ENCODE measurements around the gene GALNT5. TPM values are rescaled to one million over a fixed set of nuclear protein-coding genes. Genes with fewer than 3 reads are reported as not detected.

Gene GALNT5
- total RNA-seq, 1 experiment from 2014 or later = 0.08 TPM

- CTCF ChIA-PET = interaction anchor here (0.6 kb wide), 1 partner anchor 27 kb away, joined by 5 read pairs; no protein-coding TSS in a partner anchor
- intact Hi-C loops (cut with micrococcal nuclease; ENCODE audit: unreplicated experiment) (no loop called here), in situ Hi-C loops (cut with HindIII; ENCODE audit: low pct_unique_long_range_greater_than_20kb, low sequenced_read_pairs) (no loop called here)
- no peaks in the 10 kb centered on the region for H3K27me3 ChIP-seq (ENCODE audit: control insufficient read depth, insufficient read depth, low read length)
- no peaks in the 10 kb centered on the region for H3K9me3 ChIP-seq (ENCODE audit: control insufficient read depth, insufficient read depth, low read depth, low read length)
- no peak overlapping the region for H3K27ac ChIP-seq (ENCODE audit: low read length)
- POLR2A ChIA-PET = interaction anchor here (0.7 kb wide), 1 partner anchor 47 kb away, joined by 4 read pairs; no protein-coding TSS in a partner anchor
- TF ChIP-seq POLR2AphosphoS5 (IDR thresholded peaks at IDR 0.05; ENCODE audit: low read depth, low read length) = no peak
- no peak for TF ChIP-seq SIN3A (IDR thresholded peaks at IDR 0.05; ENCODE audit: borderline replicate concordance, insufficient read depth, low read depth, low read length)
- TF ChIP-seq CTCF (IDR thresholded peaks at IDR 0.05) = no peak
- TF ChIP-seq REST (IDR thresholded peaks at IDR 0.05; ENCODE audit: insufficient read depth in 1 of 2, low read depth in 2 of 2, low read length in 1 of 2) = no peak
- TF ChIP-seq TCF7L2 (IDR thresholded peaks at IDR 0.05; ENCODE audit: low read depth, low read length) = no peak
- H3K4me1 ChIP-seq (ENCODE audit: control insufficient read depth, insufficient read depth, low read length) = no peaks in the 10 kb centered on the region
- H3K4me3 ChIP-seq (ENCODE audit: low read depth in 2 of 2, low read length in 2 of 2) = no peak overlapping the region
- BruUV-seq (replicated peaks) = no TSS peak
- DNase-seq (ENCODE audit: low read depth, low spot score) = no peak
- ATAC-seq = no peak
- H3K36me3 ChIP-seq (ENCODE audit: control insufficient read depth, insufficient read depth, low read length) = no peaks in the 10 kb centered on the region
These were observed 72.0 kb downstream of the GALNT5 start for GRCh38 chr2:157329524-157329923.

- Histone ChIP-seq H3K9me3 (ENCODE audit: control insufficient read depth, insufficient read depth, low read depth, low read length) (no peaks in the 10 kb centered on the region), H3K27me3 (ENCODE audit: control insufficient read depth, insufficient read depth, low read length) (no peaks in the 10 kb centered on the region), H3K4me3 (ENCODE audit: low read depth in 2 of 2, low read length in 2 of 2) (no peak overlapping the region), H3K4me1 (ENCODE audit: control insufficient read depth, insufficient read depth, low read length) (no peaks in the 10 kb centered on the region), H3K27ac (ENCODE audit: low read length) (no peak overlapping the region), H3K36me3 (ENCODE audit: control insufficient read depth, insufficient read depth, low read length) (no peaks in the 10 kb centered on the region)
- ATAC-seq = no peak
- no peak for DNase-seq (ENCODE audit: low read depth, low spot score)
- CTCF ChIA-PET = no interaction called here
- in situ Hi-C loops (cut with HindIII; ENCODE audit: low pct_unique_long_range_greater_than_20kb, low sequenced_read_pairs) = no loop called here
- TF ChIP-seq POLR2AphosphoS5 (IDR thresholded peaks at IDR 0.05; ENCODE audit: low read depth, low read length) (no peak), REST (IDR thresholded peaks at IDR 0.05; ENCODE audit: insufficient read depth in 1 of 2, low read depth in 2 of 2, low read length in 1 of 2) (no peak), TCF7L2 (IDR thresholded peaks at IDR 0.05; ENCODE audit: low read depth, low read length) (no peak), CTCF (IDR thresholded peaks at IDR 0.05) (no peak), SIN3A (IDR thresholded peaks at IDR 0.05; ENCODE audit: borderline replicate concordance, insufficient read depth, low read depth, low read length) (no peak)
- intact Hi-C loops (cut with micrococcal nuclease; ENCODE audit: unreplicated experiment) = no loop called here
- BruUV-seq (replicated peaks) = no TSS peak
- POLR2A ChIA-PET = no interaction called here
These were observed 76.0 kb downstream of the GALNT5 start for GRCh38 chr2:157333304-157334047.

All from Panc1 (cell line).